HEK293 (cell line): ENCODE data around the gene COTL1.

Experiments
- KLF16 ChIP-seq: fragments of 450-650 bp; formaldehyde crosslinking; IDR thresholded peaks from 2 replicates; pipeline ENCODE4 v1.5.1; 2017; ENCODE audit warnings: missing biosample characterization, missing genetic modification characterization
- MEIS1 ChIP-seq: sonication (generic); formaldehyde crosslinking; IDR thresholded peaks from 2 replicates; pipeline ENCODE4 v1.8.1; 2022; ENCODE audit warnings: missing genetic modification reagents, mild to moderate bottlenecking, borderline replicate concordance
- PRDM10 ChIP-seq: fragments of 450-650 bp; formaldehyde crosslinking; IDR thresholded peaks from 2 replicates; pipeline ENCODE4 v1.5.1; 2016; ENCODE audit warnings: missing biosample characterization, missing genetic modification characterization
- SP7 ChIP-seq: fragments of 450-650 bp; formaldehyde crosslinking; IDR thresholded peaks from 2 replicates; pipeline ENCODE4 v1.5.1; 2016; ENCODE audit warnings: missing biosample characterization, missing genetic modification characterization
- ZNF184 ChIP-seq: fragments of 450-650 bp; IDR thresholded peaks from 2 replicates; pipeline ENCODE4 v1.5.1; 2018; ENCODE audit warnings: missing biosample characterization, mild to moderate bottlenecking, missing genetic modification characterization
- ZNF529 ChIP-seq: fragments of 450-650 bp; formaldehyde crosslinking; IDR thresholded peaks from 2 replicates; pipeline ENCODE4 v1.5.1; 2017; ENCODE audit warnings: missing genetic modification characterization, missing biosample characterization; ENCODE audit not compliant: insufficient replicate concordance
- ZNF560 ChIP-seq: fragments of 450-650 bp; formaldehyde crosslinking; IDR thresholded peaks from 2 replicates; pipeline ENCODE4 v1.5.1; 2017; ENCODE audit warnings: missing biosample characterization, missing genetic modification characterization, borderline replicate concordance
- ZNF580 ChIP-seq: fragments of 450-650 bp; formaldehyde crosslinking; IDR thresholded peaks from 2 replicates; pipeline ENCODE4 v1.5.1; 2016; ENCODE audit warnings: missing biosample characterization, missing genetic modification characterization
- ZNF624 ChIP-seq: fragments of 450-650 bp; formaldehyde crosslinking; IDR thresholded peaks from 2 replicates; pipeline ENCODE4 v1.5.1; 2017; ENCODE audit warnings: missing biosample characterization, missing genetic modification characterization
- ZNF830 ChIP-seq: fragments of 450-650 bp; IDR thresholded peaks from 2 replicates; pipeline ENCODE4 v1.5.0; 2018; ENCODE audit warnings: missing biosample characterization, missing genetic modification characterization, low read depth, mild to moderate bottlenecking, moderate library complexity
- TF ChIP-seq, protein P1 (sequence below): fragments of 450-650 bp; formaldehyde crosslinking; IDR thresholded peaks from 2 replicates; pipeline ENCODE4 v1.5.1; 2017; ENCODE audit warnings: missing biosample characterization, missing genetic modification characterization
- TF ChIP-seq, protein P2 (sequence below): fragments of 450-650 bp; formaldehyde crosslinking; IDR thresholded peaks from 2 replicates; pipeline ENCODE4 v1.5.1; 2016; ENCODE audit warnings: missing biosample characterization, missing genetic modification characterization

GRCh38 chr16:84583995-84584394, 33.9 kb downstream of the COTL1 start:
- TF ChIP-seq, protein P1, sequence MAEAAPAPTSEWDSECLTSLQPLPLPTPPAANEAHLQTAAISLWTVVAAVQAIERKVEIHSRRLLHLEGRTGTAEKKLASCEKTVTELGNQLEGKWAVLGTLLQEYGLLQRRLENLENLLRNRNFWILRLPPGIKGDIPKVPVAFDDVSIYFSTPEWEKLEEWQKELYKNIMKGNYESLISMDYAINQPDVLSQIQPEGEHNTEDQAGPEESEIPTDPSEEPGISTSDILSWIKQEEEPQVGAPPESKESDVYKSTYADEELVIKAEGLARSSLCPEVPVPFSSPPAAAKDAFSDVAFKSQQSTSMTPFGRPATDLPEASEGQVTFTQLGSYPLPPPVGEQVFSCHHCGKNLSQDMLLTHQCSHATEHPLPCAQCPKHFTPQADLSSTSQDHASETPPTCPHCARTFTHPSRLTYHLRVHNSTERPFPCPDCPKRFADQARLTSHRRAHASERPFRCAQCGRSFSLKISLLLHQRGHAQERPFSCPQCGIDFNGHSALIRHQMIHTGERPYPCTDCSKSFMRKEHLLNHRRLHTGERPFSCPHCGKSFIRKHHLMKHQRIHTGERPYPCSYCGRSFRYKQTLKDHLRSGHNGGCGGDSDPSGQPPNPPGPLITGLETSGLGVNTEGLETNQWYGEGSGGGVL (tag by site-specific recombination): no peak
- TF ChIP-seq PRDM10 (no peak), ZNF580 (tag by site-specific recombination) (no peak), ZNF560 (tag by site-specific recombination) (no peak), MEIS1 (CRISPR knock-in tag) (no peak), KLF16 (no peak), ZNF624 (tag by site-specific recombination) (no peak), ZNF184 (no peak), SP7 (no peak), ZNF830 (tag by site-specific recombination) (no peak), ZNF529 (tag by site-specific recombination) (no peak)
- TF ChIP-seq, protein P2, sequence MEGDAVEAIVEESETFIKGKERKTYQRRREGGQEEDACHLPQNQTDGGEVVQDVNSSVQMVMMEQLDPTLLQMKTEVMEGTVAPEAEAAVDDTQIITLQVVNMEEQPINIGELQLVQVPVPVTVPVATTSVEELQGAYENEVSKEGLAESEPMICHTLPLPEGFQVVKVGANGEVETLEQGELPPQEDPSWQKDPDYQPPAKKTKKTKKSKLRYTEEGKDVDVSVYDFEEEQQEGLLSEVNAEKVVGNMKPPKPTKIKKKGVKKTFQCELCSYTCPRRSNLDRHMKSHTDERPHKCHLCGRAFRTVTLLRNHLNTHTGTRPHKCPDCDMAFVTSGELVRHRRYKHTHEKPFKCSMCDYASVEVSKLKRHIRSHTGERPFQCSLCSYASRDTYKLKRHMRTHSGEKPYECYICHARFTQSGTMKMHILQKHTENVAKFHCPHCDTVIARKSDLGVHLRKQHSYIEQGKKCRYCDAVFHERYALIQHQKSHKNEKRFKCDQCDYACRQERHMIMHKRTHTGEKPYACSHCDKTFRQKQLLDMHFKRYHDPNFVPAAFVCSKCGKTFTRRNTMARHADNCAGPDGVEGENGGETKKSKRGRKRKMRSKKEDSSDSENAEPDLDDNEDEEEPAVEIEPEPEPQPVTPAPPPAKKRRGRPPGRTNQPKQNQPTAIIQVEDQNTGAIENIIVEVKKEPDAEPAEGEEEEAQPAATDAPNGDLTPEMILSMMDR (tag by site-specific recombination): no peak
